NCI-H460 (cell line): ENCODE measurements around the gene CAPN1. TPM values are rescaled to one million over a fixed set of nuclear protein-coding genes. Genes with fewer than 3 reads are reported as not detected.
A peak's percentile ranks its signal among the peaks of the same experiment; 100 is the strongest.
"Not testable (repeated sequence)": the region's sequence is repeated elsewhere in the genome, so short reads cannot be mapped to it uniquely, and the experiment has no call there.

Source experiments
- DNase-seq: peaks from one replicate; pipeline ENCODE4 v3.0.0-alpha.2; 2016; ENCODE audit warnings: low read depth; ENCODE audit errors: extremely low read depth
- total RNA-seq: library from RNA; depleted of rRNA; stranded (reverse); fragments of >200 nt; shearing (Covaris generic); gene quantifications from 2 replicates; pipeline ENCODE4 v1.2.3, GENCODE V29; 2014

Gene CAPN1
- total RNA-seq, 1 experiment from 2014 or later: 42.2 TPM

- DNase-seq: no peak
Observed at GRCh38 chr11:65157336-65157735, 24.4 kb upstream of the CAPN1 start.

GRCh38 chr11:65159012-65159411 is 22.7 kb upstream of the CAPN1 start:
- no peak for DNase-seq

GRCh38 chr11:65160643-65161042 is 21.1 kb upstream of the CAPN1 start:
- no peak for DNase-seq

GRCh38 chr11:65163684-65164083 is 18.0 kb upstream of the CAPN1 start:
- DNase-seq: no peak

GRCh38 chr11:65165410-65166317 is 16.1 kb upstream of the CAPN1 start:
- no peak for DNase-seq

GRCh38 chr11:65166893-65167292 is 14.8 kb upstream of the CAPN1 start:
- DNase-seq: no peak

- DNase-seq: no peak
Observed at GRCh38 chr11:65167656-65168055, 14.1 kb upstream of the CAPN1 start.

- no peak for DNase-seq
Observed at GRCh38 chr11:65169164-65169641, 12.5 kb upstream of the CAPN1 start.

- DNase-seq: no peak
Observed at GRCh38 chr11:65170058-65170534, 11.6 kb upstream of the CAPN1 start, which contains the start of gene SPDYC. SPDYC (plus strand) TSS chr11:65170233; CDS start chr11:65171358, 1,125 bp downstream.

- DNase-seq: no peak
Observed at GRCh38 chr11:65172600-65172999, 9.1 kb upstream of the CAPN1 start.

GRCh38 chr11:65174571-65175010 is 7.1 kb upstream of the CAPN1 start:
- DNase-seq: not testable (repeated sequence)

- peak; percentile 29 for DNase-seq
Observed at GRCh38 chr11:65180877-65181568, 705 bp upstream of the CAPN1 start.

- DNase-seq: no peak
Observed at GRCh38 chr11:65182258-65183170, 786 bp downstream of the CAPN1 start.

- no peak for DNase-seq
Observed at GRCh38 chr11:65183201-65183891, 1.6 kb downstream of the CAPN1 start.

GRCh38 chr11:65184146-65184545 is 2.4 kb downstream of the CAPN1 start:
- no peak for DNase-seq

GRCh38 chr11:65185171-65185570 is 3.4 kb downstream of the CAPN1 start:
- no peak for DNase-seq

- no peak for DNase-seq
Observed at GRCh38 chr11:65185869-65186341, 4.2 kb downstream of the CAPN1 start.

GRCh38 chr11:65186701-65187100 is 5.0 kb downstream of the CAPN1 start:
- DNase-seq: no peak

GRCh38 chr11:65187146-65187675 is 5.5 kb downstream of the CAPN1 start:
- DNase-seq: no peak
